DND-41 (cell line): ENCODE measurements around the gene STRA8.

Experiments
- ATAC-seq: fragments of 200-7000 bp; cut with Tn5 transposase; 3 replicates; pipeline ENCODE4 v1.9.1; 2021; ENCODE audit warnings: low read depth; ENCODE audit not compliant: insufficient read depth
- DNase-seq: peaks from one replicate; pipeline ENCODE4 v3.0.0-alpha.2; 2020
- H2AFZ ChIP-seq: 2 replicates; pipeline ENCODE4 v1.6.0; 2012; ENCODE audit warnings: low read depth, low read length
- H3K27ac ChIP-seq: 2 replicates; pipeline ENCODE4 v1.5.1; 2012; ENCODE audit warnings: low read length, inconsistent platforms
- H3K27me3 ChIP-seq: fragments of 200-600 bp; sonication (generic); 2 replicates; pipeline ENCODE4 v1.6.0; 2012; ENCODE audit warnings: low read length, mild to moderate bottlenecking, inconsistent platforms; ENCODE audit not compliant: insufficient read depth, poor library complexity
- H3K36me3 ChIP-seq: 2 replicates; pipeline ENCODE4 v1.5.1; 2012; ENCODE audit warnings: low read length, inconsistent platforms; ENCODE audit not compliant: insufficient read depth
- H3K4me1 ChIP-seq: 2 replicates; pipeline ENCODE4 v1.5.1; 2012; ENCODE audit warnings: mild to moderate bottlenecking, low read length; ENCODE audit not compliant: insufficient read depth
- H3K4me2 ChIP-seq: 2 replicates; pipeline ENCODE4 v1.6.0; 2012; ENCODE audit warnings: mild to moderate bottlenecking, moderate library complexity, low read length, inconsistent platforms; ENCODE audit not compliant: insufficient read depth
- H3K4me3 ChIP-seq, 2 experiments: fragments of 200-600 bp in 1 of 2; shearing (Covaris generic) in 1 of 2; 2 replicates each; pipeline ENCODE4 v1.5.1; 2012 to 2016; ENCODE audit warnings: inconsistent platforms in 2 of 2, low read length in 2 of 2, mild to moderate bottlenecking in 2 of 2, low read depth in 1 of 2, moderate library complexity in 1 of 2
- H3K79me2 ChIP-seq: 2 replicates; pipeline ENCODE4 v1.6.0; 2012; ENCODE audit warnings: low read length, inconsistent platforms; ENCODE audit not compliant: insufficient read depth
- H3K9ac ChIP-seq: 2 replicates; pipeline ENCODE4 v1.6.0; 2012; ENCODE audit warnings: low read depth, mild to moderate bottlenecking, inconsistent platforms, low read length, moderate library complexity
- H3K9me3 ChIP-seq: 2 replicates; pipeline ENCODE4 v1.5.1; 2012; ENCODE audit warnings: low read length, moderate library complexity, mild to moderate bottlenecking, inconsistent platforms; ENCODE audit not compliant: insufficient read depth, severe bottlenecking
- H4K20me1 ChIP-seq: 2 replicates; pipeline ENCODE4 v1.6.0; 2012; ENCODE audit warnings: low read length; ENCODE audit not compliant: insufficient read depth
- CTCF ChIP-seq: IDR thresholded peaks from 2 replicates; pipeline ENCODE4 v1.5.1; 2012; ENCODE audit warnings: borderline replicate concordance, low read length, moderate library complexity, mild to moderate bottlenecking; ENCODE audit not compliant: poor library complexity, severe bottlenecking; ENCODE audit errors: extremely low read depth
- EZH2 ChIP-seq: IDR thresholded peaks from 3 replicates; pipeline ENCODE4 v1.6.1; 2012; ENCODE audit warnings: borderline replicate concordance, low read depth, mild to moderate bottlenecking, moderate library complexity, low read length, inconsistent platforms; ENCODE audit not compliant: severe bottlenecking

STRA8 gene

GRCh38 chr7:135248546-135248945, 14.9 kb downstream of the STRA8 start:
- Histone ChIP-seq H3K4me2 (no peak overlapping the region), H3K4me1 (no peaks in the 10 kb centered on the region), H3K79me2 (no peaks in the 10 kb centered on the region), H3K27ac (no peak overlapping the region), H2AFZ (no peak overlapping the region), H3K27me3 (peaks cover 3% of the 10 kb centered on the region), H3K4me3 (no peak overlapping the region), H3K36me3 (no peaks in the 10 kb centered on the region), H3K9me3 (no peaks in the 10 kb centered on the region), H3K9ac (no peak overlapping the region), H4K20me1 (no peaks in the 10 kb centered on the region)
- ATAC-seq (no peak), DNase-seq (no peak)
- TF ChIP-seq CTCF (no peak), EZH2 (no peak)

GRCh38 chr7:135251496-135252391, 18.1 kb downstream of the STRA8 start:
- no peak overlapping the region for H3K4me2 ChIP-seq
- H3K9ac ChIP-seq, result no peak overlapping the region
- H4K20me1 ChIP-seq, result no peaks in the 10 kb centered on the region
- no peaks in the 10 kb centered on the region for H3K9me3 ChIP-seq
- H3K79me2 ChIP-seq, result no peaks in the 10 kb centered on the region
- DNase-seq, result no peak
- H3K27ac ChIP-seq, result no peak overlapping the region
- H2AFZ ChIP-seq, result no peak overlapping the region
- H3K4me1 ChIP-seq, result peaks cover 8% of the 10 kb centered on the region; the same call in 1 of the 2 replicates
- no peaks in the 10 kb centered on the region for H3K36me3 ChIP-seq
- 0 out of 3 replicates have a peak, but pooled peaks have one; percentile 23 for ATAC-seq
- no peaks in the 10 kb centered on the region for H3K27me3 ChIP-seq
- no peak overlapping the region for H3K4me3 ChIP-seq
- TF ChIP-seq EZH2, result no peak
- no peak for TF ChIP-seq CTCF

- H3K4me2 ChIP-seq, result 0 out of 2 replicates have a peak overlapping the region, but pooled peaks have one; percentile 31
- peak overlapping the region; percentile 67 for H2AFZ ChIP-seq
Observed at GRCh38 chr7:135253851-135254771, 20.5 kb downstream of the STRA8 start.

More at GRCh38 chr7:135253851-135254771, 20.5 kb downstream of the STRA8 start:
- Histone ChIP-seq H3K27ac (no peak overlapping the region), H3K27me3 (no peaks in the 10 kb centered on the region), H3K4me1 (peaks cover 8% of the 10 kb centered on the region; the same call in 1 of the 2 replicates), H4K20me1 (no peaks in the 10 kb centered on the region), H3K9ac (no peak overlapping the region), H3K36me3 (no peaks in the 10 kb centered on the region), H3K4me3 (no peak overlapping the region), H3K79me2 (no peaks in the 10 kb centered on the region), H3K9me3 (no peaks in the 10 kb centered on the region)
- TF ChIP-seq CTCF (no peak), EZH2 (no peak)
- ATAC-seq (peak; percentile 77), DNase-seq (peak; percentile 9)
